ENCODE results near the gene LBHD2.
"Not testable (repeated sequence)": the region's sequence is repeated elsewhere in the genome, so short reads cannot be mapped to it uniquely, and the experiment has no call there.

Gene LBHD2

GRCh38 chr14:103084021-103084919 lies at the start of gene LBHD2:
Gene LBHD2, plus strand, starts transcription at chr14:103084210. Its CDS starts 1,803 bp downstream, at chr14:103086013.
- DNase-seq = no peak

DNA sequence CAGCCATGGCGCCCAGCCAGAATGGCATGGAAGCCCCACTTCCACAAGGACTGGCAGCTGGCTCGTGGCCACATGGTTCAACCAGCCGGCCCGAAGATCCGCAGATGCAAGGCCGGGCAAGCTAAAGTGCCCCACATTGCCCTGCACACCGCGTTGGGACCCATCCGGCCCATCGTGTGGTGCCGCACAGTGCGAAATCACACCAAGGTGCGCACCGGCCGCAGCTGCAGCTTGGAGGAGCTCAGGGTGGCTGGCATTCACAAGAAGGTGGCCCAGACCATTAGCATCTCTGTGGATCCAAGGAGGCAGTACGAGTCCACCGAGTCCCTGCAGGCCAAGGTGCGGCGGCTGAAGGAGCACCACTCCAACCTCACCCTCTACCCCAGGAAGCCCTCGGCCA lies 42.5 kb upstream of the LBHD2 start:
- no peak for DNase-seq

DNA sequence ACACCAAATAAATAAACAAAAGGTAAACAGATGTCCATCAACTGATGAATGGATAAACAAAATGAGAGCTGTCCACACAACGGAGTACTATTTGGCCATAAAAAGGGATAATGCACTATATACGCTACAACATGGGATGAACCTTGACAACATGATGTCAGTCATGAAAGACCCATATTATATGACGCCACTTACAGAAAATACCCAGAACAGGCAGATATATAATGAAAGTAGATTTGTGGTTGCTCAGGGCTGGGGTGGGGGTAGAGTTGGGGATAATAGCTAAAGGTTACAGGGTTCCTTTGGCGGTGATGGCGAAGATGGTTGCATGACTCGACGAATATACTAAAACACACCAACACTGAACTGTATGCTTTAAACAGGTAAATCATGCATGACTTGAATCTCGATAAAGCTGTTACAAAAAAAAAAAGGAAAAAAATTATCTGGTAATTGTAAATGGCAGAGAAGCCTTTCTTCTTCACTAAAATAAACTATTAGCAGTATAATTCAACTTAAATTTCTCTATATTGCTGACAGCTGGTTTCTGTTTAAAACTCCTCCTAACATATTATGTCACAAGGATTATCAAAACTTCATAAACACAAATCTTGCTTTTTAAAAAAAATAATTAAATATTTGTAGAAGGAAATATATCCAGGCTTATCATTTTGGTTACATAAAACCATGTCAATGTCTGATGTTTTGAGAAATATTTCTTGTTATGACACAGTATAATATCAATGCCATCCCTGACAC lies 40.6 kb upstream of the LBHD2 start:
- DNase-seq = no peak

DNA sequence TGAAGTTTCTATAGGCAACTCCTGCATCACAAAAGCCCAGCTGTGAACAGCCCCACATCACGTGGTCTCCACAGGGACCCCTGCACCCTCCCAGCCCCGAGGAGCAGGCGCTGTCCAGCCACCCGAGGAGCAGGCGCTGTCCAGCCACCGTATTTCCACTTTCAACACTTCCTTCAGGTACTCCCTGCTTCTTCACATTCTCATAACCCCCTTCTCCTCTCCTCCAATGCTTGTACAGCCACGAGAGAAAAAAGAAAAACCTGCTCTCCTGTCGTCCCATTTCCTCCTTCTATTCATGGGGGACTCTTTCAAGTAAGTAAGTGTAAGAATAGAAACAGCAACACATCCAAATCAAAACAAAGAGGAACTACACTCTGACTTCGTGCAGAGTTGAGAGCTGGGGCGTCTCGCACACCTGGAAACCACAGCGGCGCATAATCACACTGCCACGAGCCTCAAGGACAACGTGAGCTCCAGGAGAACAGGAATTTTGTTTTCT lies 38.6 kb upstream of the LBHD2 start:
- no peak for DNase-seq

DNA sequence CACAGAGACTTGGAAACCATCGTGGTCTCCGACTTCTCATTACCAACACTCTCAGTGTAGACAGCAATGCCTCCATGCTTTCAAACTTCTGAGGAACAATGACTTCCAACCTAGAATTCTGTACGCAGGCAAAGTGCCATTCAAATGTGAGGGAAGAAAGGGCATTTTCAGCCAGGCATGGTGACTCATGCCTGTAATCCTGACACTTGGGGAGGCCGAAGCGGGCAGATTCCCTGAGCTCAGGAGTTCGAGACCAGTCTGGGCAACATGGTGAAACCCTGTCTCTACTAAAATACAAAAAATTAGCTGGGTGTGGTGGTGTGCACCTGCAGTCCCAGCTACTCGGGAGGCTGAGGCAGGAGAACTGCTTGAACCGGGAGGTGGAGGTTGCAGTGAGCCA lies 36.6 kb upstream of the LBHD2 start:
- DNase-seq = not testable (repeated sequence)

DNA sequence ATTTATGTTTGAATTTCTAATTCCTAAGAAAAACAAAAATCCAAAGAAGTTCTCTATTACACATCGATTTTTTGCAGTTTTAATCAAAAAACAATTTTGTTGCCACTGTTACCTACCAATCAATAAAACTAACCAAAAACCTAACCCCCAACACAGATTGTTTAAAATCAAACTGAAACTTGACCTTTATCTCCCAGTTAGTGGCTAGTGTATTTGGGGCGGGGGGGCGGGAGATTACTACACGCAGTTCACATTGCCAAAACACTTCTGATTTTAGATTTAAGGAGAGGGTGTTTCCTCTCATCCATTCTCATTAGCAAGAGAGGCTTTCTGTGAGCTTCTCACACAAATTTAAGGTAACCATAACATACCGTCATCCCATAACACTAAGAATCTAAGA lies 33.1 kb upstream of the LBHD2 start:
- DNase-seq = no peak

- DNase-seq = no peak
These were observed 31.6 kb upstream of the LBHD2 start for GRCh38 chr14:103052407-103052806.

GRCh38 chr14:103055695-103056094 lies 28.3 kb upstream of the LBHD2 start:
- no peak for DNase-seq

DNA sequence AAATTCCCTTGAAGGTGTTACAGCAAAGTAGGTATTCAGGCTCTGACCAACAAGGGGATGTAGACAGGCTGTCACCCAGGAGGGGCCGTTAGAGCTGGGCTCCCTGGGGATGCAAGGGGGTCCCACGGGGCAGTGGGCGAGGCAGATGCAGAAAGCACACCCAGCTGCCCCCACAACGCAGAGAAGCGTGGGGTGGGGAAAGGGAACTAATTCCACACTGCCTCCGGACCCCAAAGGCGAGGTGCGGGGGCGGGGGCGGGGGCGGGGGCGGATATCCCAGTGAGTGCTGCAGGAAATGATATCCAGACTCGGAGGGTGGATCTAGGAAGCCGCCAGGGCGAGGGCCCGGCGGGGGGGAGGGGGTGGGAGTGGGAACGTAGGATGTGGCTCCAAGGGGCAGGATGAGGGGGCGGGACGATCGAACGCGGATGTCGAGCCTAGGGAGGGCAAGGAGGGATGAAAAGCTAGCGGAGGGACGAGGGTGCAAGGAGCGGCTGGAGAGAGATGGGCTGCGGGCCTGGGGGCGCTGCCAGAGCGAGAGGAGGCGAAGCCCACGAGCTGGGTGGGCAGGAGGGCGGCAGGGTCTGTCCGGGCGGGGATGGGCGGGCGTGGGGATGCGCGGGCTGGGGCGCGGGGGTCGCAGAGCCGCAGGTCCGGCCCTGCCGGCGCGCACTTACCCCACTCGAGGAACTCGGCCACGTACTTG lies 27.5 kb upstream of the LBHD2 start:
- no peak for DNase-seq

GRCh38 chr14:103057028-103057371 lies 27.0 kb upstream of the LBHD2 start:
- no peak for DNase-seq

DNA sequence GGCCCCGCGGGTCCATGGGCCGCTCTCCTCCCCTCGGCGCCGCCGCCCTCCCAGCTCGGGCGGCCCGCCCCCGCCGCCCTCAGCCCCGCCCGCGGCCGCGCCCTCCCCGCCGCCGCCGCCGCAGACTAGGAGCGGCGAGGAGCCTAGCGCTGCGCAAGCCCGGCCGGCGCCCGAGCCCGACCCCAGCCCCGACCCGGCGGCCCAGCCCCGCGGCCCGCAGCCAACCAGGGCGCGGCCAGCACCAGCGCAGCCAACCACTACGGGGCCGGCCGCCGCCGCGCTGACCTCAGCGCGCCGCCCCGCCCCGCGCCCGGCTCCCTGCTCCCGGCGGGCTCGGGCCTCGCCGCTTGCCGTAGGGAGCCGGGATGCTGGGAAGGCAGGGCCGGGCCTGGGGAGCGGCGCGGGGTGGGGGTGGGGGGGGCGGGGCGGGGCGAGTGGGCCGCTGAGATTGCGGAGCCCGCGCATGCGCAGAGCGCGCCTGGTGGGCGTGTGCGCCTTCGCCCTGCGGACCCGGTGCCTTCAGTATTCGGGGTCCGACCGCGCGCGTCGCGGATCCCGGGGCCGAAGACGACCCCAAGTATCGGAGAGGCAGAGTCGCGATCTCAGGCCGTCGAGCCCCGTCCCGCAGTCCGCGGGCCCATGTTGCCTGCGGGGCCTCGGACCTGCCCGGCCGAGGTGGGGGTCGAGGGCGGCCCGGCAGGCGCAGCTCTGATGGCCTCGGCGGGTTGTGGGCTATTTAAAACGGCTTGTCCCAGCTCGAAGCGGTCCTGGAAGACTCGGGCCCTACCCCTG lies 26.4 kb upstream of the LBHD2 start, which contains the start of gene CDC42BPB:
Gene CDC42BPB (minus strand): TSS at position 178 of the 792 bp plus-strand sequence. CDS start 376 bp downstream, outside the sequence.
- peak; percentile 36 to 57 for DNase-seq

GRCh38 chr14:103058164-103059055 lies 25.6 kb upstream of the LBHD2 start:
- DNase-seq = no peak

DNA sequence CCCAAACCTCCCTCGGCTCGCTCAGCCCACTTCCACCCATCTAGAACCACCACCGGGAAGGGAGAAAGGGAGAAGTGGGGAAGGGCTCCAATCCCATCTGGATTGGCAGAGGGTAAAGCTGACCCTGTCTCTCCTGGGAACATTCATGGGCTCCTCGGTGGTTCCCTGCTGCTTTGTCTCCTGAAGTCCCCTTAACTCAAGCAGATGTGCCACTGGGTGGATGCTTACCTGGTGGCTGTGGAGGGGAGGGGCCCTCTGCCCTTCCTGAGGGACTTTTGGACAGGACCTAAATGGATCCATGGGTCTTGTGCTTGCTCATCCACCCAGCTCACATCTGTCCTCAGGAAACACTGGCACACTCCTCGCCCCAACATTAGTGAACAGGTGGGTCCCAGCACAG lies 24.5 kb upstream of the LBHD2 start:
- DNase-seq = no peak

DNA sequence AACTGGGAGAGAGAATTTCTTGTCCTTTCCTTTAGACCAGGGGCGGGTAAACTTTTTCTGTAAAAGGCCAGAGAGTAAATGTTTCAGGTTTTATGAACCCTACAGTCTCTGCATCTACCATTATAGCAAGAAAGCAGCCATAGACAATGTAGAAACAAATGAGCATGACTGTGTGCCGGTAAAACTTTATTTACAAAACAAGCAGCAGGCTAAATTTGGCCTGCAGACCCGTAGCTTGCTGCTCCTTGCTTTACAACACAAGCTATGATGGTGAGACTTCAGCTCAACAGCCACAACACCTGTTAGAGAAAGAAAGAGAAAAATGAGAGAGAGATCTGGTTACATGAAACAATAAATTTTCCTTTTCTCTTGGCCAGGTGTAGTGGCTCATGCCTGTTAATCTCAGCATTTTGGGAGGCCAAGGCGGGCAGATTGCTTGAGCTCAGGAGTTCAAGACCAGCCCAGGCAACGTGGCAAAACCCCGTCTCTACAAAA lies 22.5 kb upstream of the LBHD2 start:
- DNase-seq = no peak

DNA sequence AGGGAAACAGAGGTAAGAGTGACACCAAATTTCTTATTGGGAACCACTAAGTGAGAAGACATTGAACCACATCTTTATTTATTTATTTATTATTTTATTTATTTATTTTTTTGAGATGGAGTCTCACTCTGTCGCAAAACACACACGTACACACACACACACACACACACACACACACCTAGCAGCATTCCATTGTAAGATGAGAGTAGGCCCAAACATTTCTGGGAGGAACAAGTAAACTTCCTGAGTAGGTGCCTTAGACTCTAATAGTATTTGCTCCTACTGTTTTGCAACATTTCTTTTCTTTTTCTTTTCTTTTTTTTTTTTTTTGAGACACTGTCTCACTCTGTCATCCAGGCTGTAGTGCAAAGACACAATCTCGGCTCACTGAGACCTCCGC lies 19.6 kb upstream of the LBHD2 start:
- no peak for DNase-seq

DNA sequence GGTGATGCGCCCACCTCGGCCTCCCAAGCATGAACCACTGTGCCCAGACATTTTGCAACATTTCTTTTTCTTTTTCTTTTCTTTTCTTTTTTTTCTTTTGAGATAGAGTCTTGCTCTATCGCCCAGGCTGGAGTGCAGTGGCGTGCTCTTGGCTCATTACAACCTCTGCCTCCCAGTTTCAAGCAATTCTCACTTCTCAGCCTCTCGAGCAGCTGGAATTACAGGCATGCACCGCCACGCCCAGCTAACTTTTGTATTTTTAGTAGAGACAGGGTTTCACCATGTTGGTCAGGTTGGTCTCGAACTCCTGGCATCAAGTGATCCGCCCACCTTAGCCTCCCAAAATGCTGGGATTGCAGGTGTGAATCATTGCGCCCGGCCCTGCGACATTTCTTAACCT lies 19.0 kb upstream of the LBHD2 start:
- no peak for DNase-seq

DNA sequence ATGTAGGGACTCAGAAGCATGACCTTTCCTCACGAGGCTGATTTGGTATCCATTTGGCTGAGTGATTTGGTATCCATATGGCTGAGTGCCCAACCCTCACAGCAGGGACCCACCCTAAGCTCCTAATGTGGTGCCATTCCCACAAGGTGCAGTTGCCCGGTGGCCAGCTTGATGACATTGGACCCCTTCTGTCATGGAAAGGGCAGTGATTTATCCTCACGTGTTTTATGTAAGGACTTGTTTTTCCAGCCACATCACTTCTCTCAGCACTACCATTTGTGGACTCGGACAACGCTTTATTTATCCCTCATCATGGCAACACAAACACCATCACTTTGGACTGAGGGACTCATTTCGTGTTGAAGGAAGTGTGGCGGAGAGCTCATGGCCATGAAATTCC lies 18.1 kb upstream of the LBHD2 start:
- no peak for DNase-seq

DNA sequence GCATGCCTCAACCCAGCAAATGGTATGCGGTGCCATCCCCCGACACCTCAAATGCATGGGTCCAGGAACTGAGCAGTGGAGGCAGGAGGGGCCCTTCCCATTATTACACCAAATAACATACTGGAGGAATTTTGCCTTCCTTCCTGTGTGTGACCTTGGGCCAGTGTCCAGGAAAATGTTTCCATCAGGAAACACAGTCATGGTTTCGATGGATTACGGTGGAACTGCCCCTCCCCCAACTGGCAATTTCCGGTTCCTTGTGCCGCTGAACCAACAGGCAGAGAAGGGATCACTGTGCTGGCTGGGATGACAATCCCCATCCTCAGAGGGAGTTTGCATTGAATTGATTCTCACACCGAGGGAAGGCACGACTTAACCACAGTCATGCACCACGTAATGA lies 17.6 kb upstream of the LBHD2 start:
- no peak for DNase-seq

- no peak for DNase-seq
These were observed 16.6 kb upstream of the LBHD2 start for GRCh38 chr14:103067231-103067954.

DNA sequence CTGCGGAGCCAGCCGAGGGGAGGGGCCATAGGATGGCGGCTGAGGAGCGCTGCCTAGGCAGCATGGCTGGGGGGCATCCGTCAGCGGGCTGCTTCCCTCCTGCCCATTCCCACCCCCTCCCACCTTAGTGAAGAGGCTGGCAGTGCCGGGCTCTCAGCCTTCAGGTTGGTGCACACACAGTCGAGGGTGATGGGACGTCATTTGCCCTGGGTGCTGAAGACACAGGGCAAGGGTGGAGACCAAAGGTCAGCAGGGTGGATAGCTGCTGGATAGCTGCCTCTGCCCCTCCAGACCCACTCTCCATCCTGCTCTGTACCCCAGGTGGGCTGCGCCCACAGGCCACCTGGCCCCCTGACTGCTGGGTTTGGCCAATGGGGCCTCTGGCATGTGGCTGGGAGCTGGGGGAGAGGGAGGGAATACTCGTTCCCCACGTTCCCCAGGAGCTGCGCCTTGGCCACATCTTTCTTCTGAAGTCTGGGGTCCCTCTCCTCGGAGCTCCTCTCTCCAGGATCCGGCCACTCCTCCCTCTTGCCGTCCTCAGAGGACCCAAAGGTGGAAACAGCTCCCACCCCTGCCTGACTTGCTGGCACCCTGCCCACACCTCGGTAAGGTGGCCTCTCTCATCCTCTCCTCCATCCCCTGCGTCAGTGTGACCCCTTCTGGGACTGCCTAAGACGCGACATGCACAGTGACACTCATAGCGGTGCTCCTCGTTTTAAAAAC lies 15.5 kb upstream of the LBHD2 start:
- no peak for DNase-seq

All from activated CD4-positive, alpha-beta T cell treated with anti-CD3 and anti-CD28 coated beads for 4 hours (primary cell).